WERI-Rb-1 (cell line): ENCODE results near the gene P2RX2.

ENCODE experiments used
- DNase-seq: peaks from one replicate; pipeline ENCODE4 v3.0.0-alpha.2; 2020
- H3K27ac ChIP-seq: fragments of 250-450 bp; sonication (Bioruptor Pico); 2 replicates; pipeline ENCODE4 v1.5.1; 2020; ENCODE audit warnings: mild to moderate bottlenecking, moderate library complexity
- H3K27me3 ChIP-seq: fragments of 250-450 bp; sonication (Bioruptor Pico); 2 replicates; pipeline ENCODE4 v1.5.1; 2021; ENCODE audit warnings: mild to moderate bottlenecking, low read depth, moderate library complexity; ENCODE audit not compliant: insufficient read depth, severe bottlenecking
- H3K36me3 ChIP-seq: fragments of 250-450 bp; sonication (Bioruptor Pico); 2 replicates; pipeline ENCODE4 v1.5.1; 2020; ENCODE audit warnings: mild to moderate bottlenecking, moderate library complexity
- H3K4me3 ChIP-seq: 2 replicates; pipeline ENCODE4 v1.5.1; 2011; ENCODE audit warnings: low read depth, mild to moderate bottlenecking, control low read depth, low read length
- H3K9me3 ChIP-seq: fragments of 250-450 bp; sonication (Bioruptor Pico); 2 replicates; pipeline ENCODE4 v1.5.1; 2021; ENCODE audit warnings: mild to moderate bottlenecking, moderate library complexity; ENCODE audit not compliant: severe bottlenecking
- CTCF ChIP-seq: IDR thresholded peaks from 2 replicates; pipeline ENCODE4 v1.5.1; 2011; ENCODE audit warnings: low read depth, mild to moderate bottlenecking, control low read depth, inconsistent platforms, low read length

Gene P2RX2

GRCh38 chr12:132571598-132571997, 47.0 kb upstream of the P2RX2 start:
- H3K27me3 ChIP-seq = no peaks in the 10 kb centered on the region
- TF ChIP-seq CTCF = no peak
- H3K9me3 ChIP-seq = no peaks in the 10 kb centered on the region
- peaks cover 92% of the 10 kb centered on the region for H3K36me3 ChIP-seq
- DNase-seq = no peak
- no peak overlapping the region for H3K4me3 ChIP-seq
- no peak overlapping the region for H3K27ac ChIP-seq

GRCh38 chr12:132572106-132572505, 46.5 kb upstream of the P2RX2 start:
- no peak for DNase-seq
- H3K27ac ChIP-seq = no peak overlapping the region
- peaks cover 92% of the 10 kb centered on the region for H3K36me3 ChIP-seq
- H3K9me3 ChIP-seq = no peaks in the 10 kb centered on the region
- no peak for TF ChIP-seq CTCF
- H3K27me3 ChIP-seq = no peaks in the 10 kb centered on the region
- H3K4me3 ChIP-seq = no peak overlapping the region

GRCh38 chr12:132572801-132573760, 45.5 kb upstream of the P2RX2 start:
- TF ChIP-seq CTCF = no peak
- no peak for DNase-seq
- H3K36me3 ChIP-seq = peaks cover 91% of the 10 kb centered on the region

GRCh38 chr12:132574271-132574996, 44.1 kb upstream of the P2RX2 start:
- TF ChIP-seq CTCF = no peak
- peaks cover 87% of the 10 kb centered on the region for H3K36me3 ChIP-seq

More at GRCh38 chr12:132572801-132573760, 45.5 kb upstream of the P2RX2 start:
- Histone ChIP-seq H3K27me3 (no peaks in the 10 kb centered on the region), H3K27ac (no peak overlapping the region), H3K9me3 (no peaks in the 10 kb centered on the region), H3K4me3 (no peak overlapping the region)

GRCh38 chr12:132575661-132576060, 42.9 kb upstream of the P2RX2 start:
- Histone ChIP-seq H3K9me3 (no peaks in the 10 kb centered on the region), H3K27me3 (no peaks in the 10 kb centered on the region), H3K27ac (no peak overlapping the region), H3K36me3 (peaks cover 89% of the 10 kb centered on the region), H3K4me3 (no peak overlapping the region)
- no peak for TF ChIP-seq CTCF
- no peak for DNase-seq

More at GRCh38 chr12:132574271-132574996, 44.1 kb upstream of the P2RX2 start:
- H3K27me3 ChIP-seq = no peaks in the 10 kb centered on the region
- no peaks in the 10 kb centered on the region for H3K9me3 ChIP-seq
- no peak overlapping the region for H3K27ac ChIP-seq
- DNase-seq = no peak
- H3K4me3 ChIP-seq = no peak overlapping the region
